Uterus (tissue), 4 donors: ENCODE data around the gene ZCCHC14. TPM values are rescaled to one million over a fixed set of nuclear protein-coding genes. Genes with fewer than 3 reads are reported as not detected.

Experiments
- DNase-seq, 2 donors: peaks; one replicate each; pipeline ENCODE4 v3.0.0-alpha.2; 2019 to 2020
- H3K27ac ChIP-seq, 2 donors: fragments of 200-600 bp; sonication (generic); 1 replicate in 1 of 2; 2 replicates in 1 of 2; pipeline ENCODE4 v1.5.1; 2016 to 2018
- H3K27me3 ChIP-seq, 2 donors: fragments of 200-600 bp; sonication (generic); one replicate each; pipeline ENCODE4 v1.5.1; 2018 to 2019; ENCODE audit warnings: control low read depth in 1 of 2
- H3K36me3 ChIP-seq, 2 donors: fragments of 200-600 bp; sonication (generic); one replicate each; pipeline ENCODE4 v1.5.1; 2019; ENCODE audit warnings: control low read depth in 1 of 2
- H3K4me1 ChIP-seq, 2 donors: fragments of 200-600 bp; sonication (generic); one replicate each; pipeline ENCODE4 v1.5.1; 2018 to 2019; ENCODE audit warnings: control low read depth in 1 of 2
- H3K4me3 ChIP-seq, 2 donors: fragments of 200-600 bp; sonication (generic); 1 replicate in 1 of 2; 2 replicates in 1 of 2; pipeline ENCODE4 v1.5.1; 2018 to 2019; ENCODE audit warnings: mild to moderate bottlenecking in 1 of 2
- H3K9me3 ChIP-seq, 2 donors: fragments of 200-600 bp; sonication (generic); one replicate each; pipeline ENCODE4 v1.5.1; 2019; ENCODE audit warnings: control low read depth in 1 of 2
- POLR2A ChIP-seq, 2 donors: fragments of 450-650 bp; IDR thresholded peaks; one replicate each; pipeline ENCODE4 v1.6.1; 2016; ENCODE audit warnings: antibody characterized with exemption in 2 of 2, mild to moderate bottlenecking in 1 of 2, moderate library complexity in 1 of 2
- intact Hi-C: fragments of 100-400 bp; cut with DNase I; formaldehyde crosslinking; loops from one replicate; pipeline ENCODE4 v1.15.1; 2023; ENCODE audit warnings: low total_unique reads
- total RNA-seq, 4 donors: library from RNA; depleted of rRNA in 3 of 4; stranded (reverse); fragments of >200 nt in 3 of 4; gene quantifications; one replicate each; pipeline versions ENCODE4 v1.1.0 to v1.2.4, GENCODE V29; 2014 to 2023
- TF ChIP-seq, protein P1 (sequence below), 4 experiments: fragments of 200-600 bp in 2 of 4; fragments of 450-650 bp in 2 of 4; sonication (generic) in 2 of 4; IDR thresholded peaks; one replicate each; pipeline ENCODE4 v1.5.1; 2016 to 2019; ENCODE audit warnings: antibody characterized with exemption in 4 of 4, mild to moderate bottlenecking in 2 of 4, moderate library complexity in 1 of 4
- donor health status: DM: yes; HTN: yes; CAD: no.

ZCCHC14 gene
- total RNA-seq, 4 donors from 2014 or later, result 9.2 to 33.0 (median 20.6) TPM

DNA sequence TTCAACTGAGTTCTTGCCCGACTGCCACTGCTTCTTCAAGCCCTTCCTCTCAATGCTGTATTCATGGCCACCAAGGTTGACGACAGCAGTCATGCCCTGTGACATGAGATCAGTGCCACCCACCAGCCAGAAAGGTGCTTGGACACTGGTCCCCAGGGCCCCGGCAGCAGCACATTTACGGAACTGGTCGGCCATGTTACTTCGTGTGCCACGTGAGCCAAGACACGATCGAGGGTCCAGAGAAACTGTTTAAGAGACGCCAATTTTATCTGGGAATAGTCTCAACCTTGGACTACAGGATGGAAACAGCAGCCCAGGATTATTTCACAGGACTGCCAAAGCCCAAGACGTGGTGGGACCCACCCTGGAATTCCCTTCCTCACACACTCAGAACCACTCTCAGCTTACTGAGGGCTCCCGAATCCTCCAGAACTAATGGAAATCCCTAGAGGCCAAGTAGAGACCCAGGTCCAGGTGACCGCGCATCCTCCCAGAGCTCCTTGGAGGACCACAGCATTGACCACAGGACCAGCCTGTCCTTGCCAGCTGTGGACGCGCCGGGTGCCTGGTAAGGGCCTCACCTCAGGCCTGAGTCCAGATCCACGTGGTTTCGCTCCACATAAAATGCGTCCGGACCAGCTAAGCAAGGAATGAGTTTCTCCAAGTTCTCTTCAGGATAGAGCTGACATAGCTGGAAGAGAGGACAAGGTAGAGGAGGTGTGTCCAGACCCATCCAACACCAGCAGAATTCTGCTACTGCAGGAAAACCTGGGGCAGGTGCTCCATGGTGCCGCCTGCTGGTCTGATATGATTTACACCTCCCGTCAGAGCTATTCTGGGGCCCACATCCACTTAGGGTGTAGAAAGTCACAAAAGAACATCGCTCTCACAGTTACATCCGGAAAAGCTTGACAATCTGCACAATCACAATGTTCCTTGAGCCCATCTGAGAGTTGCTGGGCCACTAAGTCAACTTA, 72.5 kb downstream of the ZCCHC14 start:
- intact Hi-C loops, result no loop called here
- TF ChIP-seq POLR2A (IDR thresholded peaks at IDR 0.05), result no peak
- TF ChIP-seq, protein P1, sequence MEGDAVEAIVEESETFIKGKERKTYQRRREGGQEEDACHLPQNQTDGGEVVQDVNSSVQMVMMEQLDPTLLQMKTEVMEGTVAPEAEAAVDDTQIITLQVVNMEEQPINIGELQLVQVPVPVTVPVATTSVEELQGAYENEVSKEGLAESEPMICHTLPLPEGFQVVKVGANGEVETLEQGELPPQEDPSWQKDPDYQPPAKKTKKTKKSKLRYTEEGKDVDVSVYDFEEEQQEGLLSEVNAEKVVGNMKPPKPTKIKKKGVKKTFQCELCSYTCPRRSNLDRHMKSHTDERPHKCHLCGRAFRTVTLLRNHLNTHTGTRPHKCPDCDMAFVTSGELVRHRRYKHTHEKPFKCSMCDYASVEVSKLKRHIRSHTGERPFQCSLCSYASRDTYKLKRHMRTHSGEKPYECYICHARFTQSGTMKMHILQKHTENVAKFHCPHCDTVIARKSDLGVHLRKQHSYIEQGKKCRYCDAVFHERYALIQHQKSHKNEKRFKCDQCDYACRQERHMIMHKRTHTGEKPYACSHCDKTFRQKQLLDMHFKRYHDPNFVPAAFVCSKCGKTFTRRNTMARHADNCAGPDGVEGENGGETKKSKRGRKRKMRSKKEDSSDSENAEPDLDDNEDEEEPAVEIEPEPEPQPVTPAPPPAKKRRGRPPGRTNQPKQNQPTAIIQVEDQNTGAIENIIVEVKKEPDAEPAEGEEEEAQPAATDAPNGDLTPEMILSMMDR (IDR thresholded peaks at IDR 0.05), result no peak

DNA sequence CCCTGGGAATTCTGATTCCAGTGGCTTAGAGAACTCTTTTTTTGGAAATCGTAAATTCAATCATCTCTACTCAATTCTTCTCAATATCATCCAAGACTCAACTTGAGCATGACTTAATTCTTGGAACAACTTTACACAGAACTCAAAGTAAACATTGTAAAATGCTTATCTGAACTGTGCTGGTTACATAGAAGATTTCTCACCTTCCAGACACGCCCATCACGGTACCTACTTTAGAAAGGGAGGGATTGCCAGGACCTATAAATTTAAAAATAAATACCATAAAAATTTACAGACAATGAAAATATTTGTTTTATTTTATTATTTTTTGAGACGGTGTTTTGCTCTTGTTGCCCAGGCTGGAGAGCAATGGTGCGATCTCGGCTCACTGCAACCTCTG, 74.2 kb downstream of the ZCCHC14 start:
- Histone ChIP-seq H3K9me3 (no peaks in the 10 kb centered on the region), H3K4me3 (no peak overlapping the region), H3K27me3 (no peaks in the 10 kb centered on the region), H3K27ac (no peak overlapping the region), H3K36me3 (no peaks in the 10 kb centered on the region), H3K4me1 (no peaks in the 10 kb centered on the region)
- DNase-seq, result no peak
- TF ChIP-seq POLR2A (IDR thresholded peaks at IDR 0.05), result no peak
- TF ChIP-seq, protein P1 (IDR thresholded peaks at IDR 0.05), result no peak
- intact Hi-C loops, result loop anchor here (5.0 kb wide), 2 partner anchors 124 to 219 kb away; no protein-coding TSS in a partner anchor

More for the DNA sequence above, 72.5 kb downstream of the ZCCHC14 start:
- Histone ChIP-seq H3K4me1 (no peaks in the 10 kb centered on the region), H3K9me3 (no peaks in the 10 kb centered on the region), H3K27ac (no peak overlapping the region), H3K36me3 (no peaks in the 10 kb centered on the region), H3K4me3 (no peak overlapping the region), H3K27me3 (no peaks in the 10 kb centered on the region)
- DNase-seq, result no peak

DNA sequence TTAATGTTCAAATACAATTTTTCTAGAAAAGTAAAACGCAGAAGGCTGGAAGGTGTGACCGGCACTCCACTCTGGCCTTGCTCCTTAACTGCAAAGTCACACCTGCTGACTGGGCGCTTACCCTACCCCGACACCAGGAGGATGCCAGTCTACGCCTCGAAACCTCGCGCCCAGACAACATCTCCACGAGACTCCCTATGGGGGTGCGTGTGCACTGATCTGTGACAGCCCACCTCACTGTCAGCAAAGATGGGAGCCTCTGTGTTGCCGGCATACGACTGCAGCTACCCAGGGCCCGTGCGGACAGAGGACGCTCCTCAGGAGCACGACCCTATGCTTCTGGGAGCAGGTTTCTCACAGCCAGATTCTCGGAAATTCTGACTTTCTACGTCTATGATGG, 74.6 kb downstream of the ZCCHC14 start:
- no peaks in the 10 kb centered on the region for H3K4me1 ChIP-seq
- no peaks in the 10 kb centered on the region for H3K27me3 ChIP-seq
- intact Hi-C loops, result loop anchor here (5.0 kb wide), 2 partner anchors 124 to 219 kb away; no protein-coding TSS in a partner anchor
- H3K9me3 ChIP-seq, result no peaks in the 10 kb centered on the region
- H3K4me3 ChIP-seq, result no peak overlapping the region
- no peak for TF ChIP-seq POLR2A (IDR thresholded peaks at IDR 0.05)
- TF ChIP-seq, protein P1 (IDR thresholded peaks at IDR 0.05), result no peak
- DNase-seq, result no peak
- H3K36me3 ChIP-seq, result no peaks in the 10 kb centered on the region
- no peak overlapping the region for H3K27ac ChIP-seq

DNA sequence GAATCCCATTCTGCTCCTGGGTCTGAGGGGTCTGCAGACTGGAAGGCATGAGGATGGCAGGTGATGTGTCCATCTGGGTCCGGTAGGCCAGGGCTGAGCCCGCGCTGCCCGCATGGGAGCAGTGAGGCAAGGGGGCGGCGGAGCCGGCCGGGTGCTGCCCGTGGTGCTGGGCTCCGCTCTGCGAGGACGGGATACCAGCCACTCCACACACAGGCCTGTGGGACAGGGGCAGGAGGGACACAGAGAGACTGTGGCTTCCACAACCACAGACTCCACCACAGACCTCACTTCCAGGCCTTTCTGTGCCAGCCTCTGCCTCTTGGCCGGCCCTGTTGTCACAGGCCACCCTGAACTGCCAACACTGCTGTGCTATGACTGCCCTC, 75.3 kb downstream of the ZCCHC14 start:
- H3K4me3 ChIP-seq, result no peak overlapping the region
- no peaks in the 10 kb centered on the region for H3K9me3 ChIP-seq
- no peaks in the 10 kb centered on the region for H3K4me1 ChIP-seq
- TF ChIP-seq POLR2A (IDR thresholded peaks at IDR 0.05), result no peak
- TF ChIP-seq, protein P1 (IDR thresholded peaks at IDR 0.05), result no peak
- intact Hi-C loops, result loop anchor here (5.0 kb wide), 2 partner anchors 125 to 220 kb away; no protein-coding TSS in a partner anchor
- H3K27me3 ChIP-seq, result no peaks in the 10 kb centered on the region
- no peaks in the 10 kb centered on the region for H3K36me3 ChIP-seq
- DNase-seq, result no peak
- no peak overlapping the region for H3K27ac ChIP-seq
